ENCODE results near the gene ADAM12. TPM values are rescaled to one million over a fixed set of nuclear protein-coding genes. Genes with fewer than 3 reads are reported as not detected.

ADAM12 gene
- total RNA-seq, 4 donors from 2014 or later, result under 0.01 to 1.3 (median 1.0) TPM

DNA sequence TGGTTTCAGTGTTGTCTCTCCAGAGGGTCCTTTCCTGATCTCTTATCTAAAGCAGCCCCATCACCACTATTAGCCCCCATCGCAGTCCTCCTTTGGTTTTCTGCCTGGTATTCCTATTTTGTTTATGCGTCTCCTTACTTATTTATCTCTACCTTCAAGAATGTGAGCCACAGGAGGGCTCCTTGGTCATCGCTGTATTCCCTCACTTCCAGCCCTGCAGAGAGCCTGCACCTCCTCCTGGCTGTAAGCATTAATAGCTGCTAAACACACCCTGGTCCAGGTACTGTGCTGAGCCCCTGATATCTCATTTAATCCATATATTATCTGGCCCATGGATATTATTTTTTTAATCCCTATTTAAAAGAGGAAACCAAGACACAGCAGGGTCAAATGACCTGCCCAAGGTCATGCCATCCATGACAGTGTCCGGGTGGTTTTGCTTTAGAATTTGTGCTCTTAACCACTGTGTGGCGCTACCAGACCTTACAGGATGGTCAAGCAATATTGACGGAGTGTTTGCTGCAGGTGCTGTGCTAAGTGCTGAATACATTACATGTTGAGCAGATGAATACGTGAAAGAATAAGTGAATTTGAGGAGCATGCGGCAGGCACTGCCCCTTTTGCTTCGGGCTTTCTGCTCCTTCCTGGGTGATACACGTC is 227.2 kb downstream of the ADAM12 start:
- TF ChIP-seq, protein P1, sequence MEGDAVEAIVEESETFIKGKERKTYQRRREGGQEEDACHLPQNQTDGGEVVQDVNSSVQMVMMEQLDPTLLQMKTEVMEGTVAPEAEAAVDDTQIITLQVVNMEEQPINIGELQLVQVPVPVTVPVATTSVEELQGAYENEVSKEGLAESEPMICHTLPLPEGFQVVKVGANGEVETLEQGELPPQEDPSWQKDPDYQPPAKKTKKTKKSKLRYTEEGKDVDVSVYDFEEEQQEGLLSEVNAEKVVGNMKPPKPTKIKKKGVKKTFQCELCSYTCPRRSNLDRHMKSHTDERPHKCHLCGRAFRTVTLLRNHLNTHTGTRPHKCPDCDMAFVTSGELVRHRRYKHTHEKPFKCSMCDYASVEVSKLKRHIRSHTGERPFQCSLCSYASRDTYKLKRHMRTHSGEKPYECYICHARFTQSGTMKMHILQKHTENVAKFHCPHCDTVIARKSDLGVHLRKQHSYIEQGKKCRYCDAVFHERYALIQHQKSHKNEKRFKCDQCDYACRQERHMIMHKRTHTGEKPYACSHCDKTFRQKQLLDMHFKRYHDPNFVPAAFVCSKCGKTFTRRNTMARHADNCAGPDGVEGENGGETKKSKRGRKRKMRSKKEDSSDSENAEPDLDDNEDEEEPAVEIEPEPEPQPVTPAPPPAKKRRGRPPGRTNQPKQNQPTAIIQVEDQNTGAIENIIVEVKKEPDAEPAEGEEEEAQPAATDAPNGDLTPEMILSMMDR (IDR thresholded peaks at IDR 0.05), result no peak
- intact Hi-C loops (cut with DNase I), result no loop called here
- WGBS, result 93% methylated on average over 10 of the region's 10 CpGs

GRCh38 chr10:126160571-126160970 is 227.7 kb downstream of the ADAM12 start:
- Histone ChIP-seq H3K27me3 (peaks cover 0 to 8% (median 0%) of the 10 kb centered on the region in 4 donors), H3K4me3 (no peak overlapping the region), H3K4me1 (no peaks in the 10 kb centered on the region), H3K36me3 (no peaks in the 10 kb centered on the region), H3K27ac (replicated peaks in 1 of 4) (no peak overlapping the region), H3K9me3 (no peaks in the 10 kb centered on the region)
- intact Hi-C loops (cut with DNase I), result no loop called here
- WGBS, result 64% methylated on average over 5 of the region's 5 CpGs
- no peak for DNase-seq (ENCODE audit: extremely low spot score)
- TF ChIP-seq, protein P1 (IDR thresholded peaks at IDR 0.05), result no peak
- TF ChIP-seq POLR2AphosphoS5 (IDR thresholded peaks at IDR 0.05), result no peak
- TF ChIP-seq POLR2A (IDR thresholded peaks at IDR 0.05; ENCODE audit: low read depth), result no peak
- TF ChIP-seq EP300 (IDR thresholded peaks at IDR 0.05), result no peak

More for the DNA sequence above, 227.2 kb downstream of the ADAM12 start:
- H3K27ac ChIP-seq (replicated peaks in 1 of 4), result no peak overlapping the region
- peaks cover 0 to 8% (median 0%) of the 10 kb centered on the region in 4 donors for H3K27me3 ChIP-seq
- no peaks in the 10 kb centered on the region for H3K36me3 ChIP-seq
- DNase-seq (ENCODE audit: extremely low spot score), result no peak
- H3K4me1 ChIP-seq, result no peaks in the 10 kb centered on the region
- no peaks in the 10 kb centered on the region for H3K9me3 ChIP-seq
- H3K4me3 ChIP-seq, result no peak overlapping the region

- WGBS, result 73% methylated on average over 20 of the region's 20 CpGs
- DNase-seq (ENCODE audit: extremely low spot score), result no peak
These were observed 230.0 kb downstream of the ADAM12 start for GRCh38 chr10:126158133-126158892.

DNA sequence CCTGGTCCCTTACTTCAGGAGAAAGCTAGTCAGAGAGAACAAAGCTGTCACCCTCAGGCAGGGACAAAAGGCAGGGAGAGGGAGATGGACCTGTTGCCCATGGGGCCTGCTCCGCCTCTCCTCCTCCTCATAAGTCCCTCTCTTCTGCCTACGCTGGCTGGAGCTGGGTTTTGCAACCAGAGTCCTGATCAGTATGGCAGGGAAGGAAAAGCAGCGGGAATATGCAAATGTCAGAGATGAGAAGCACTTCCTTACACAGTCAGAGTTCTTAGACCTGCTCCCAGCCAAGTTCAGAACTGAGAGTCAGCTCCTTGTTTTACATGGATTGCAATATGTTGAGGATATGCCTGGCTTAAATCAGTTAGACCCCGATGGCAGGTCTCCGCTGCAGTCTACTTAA is 231.1 kb downstream of the ADAM12 start:
- WGBS, result 73% methylated on average over 5 of the region's 5 CpGs
- intact Hi-C loops (cut with DNase I), result no loop called here

More at GRCh38 chr10:126158133-126158892, 230.0 kb downstream of the ADAM12 start:
- H3K4me1 ChIP-seq, result no peaks in the 10 kb centered on the region
- intact Hi-C loops (cut with DNase I), result no loop called here
- TF ChIP-seq POLR2A (IDR thresholded peaks at IDR 0.05; ENCODE audit: low read depth) (no peak), POLR2AphosphoS5 (IDR thresholded peaks at IDR 0.05) (no peak), EP300 (IDR thresholded peaks at IDR 0.05) (no peak)
- TF ChIP-seq, protein P1 (IDR thresholded peaks at IDR 0.05), result no peak
- H3K27ac ChIP-seq (replicated peaks in 1 of 4), result no peak overlapping the region
- H3K4me3 ChIP-seq, result no peak overlapping the region
- H3K9me3 ChIP-seq, result no peaks in the 10 kb centered on the region
- H3K27me3 ChIP-seq, result peaks cover 0 to 8% (median 0%) of the 10 kb centered on the region in 4 donors
- no peaks in the 10 kb centered on the region for H3K36me3 ChIP-seq

More for the DNA sequence above, 231.1 kb downstream of the ADAM12 start:
- TF ChIP-seq EP300 (IDR thresholded peaks at IDR 0.05), result no peak
- TF ChIP-seq POLR2AphosphoS5 (IDR thresholded peaks at IDR 0.05), result no peak
- TF ChIP-seq, protein P1 (IDR thresholded peaks at IDR 0.05), result no peak
- no peak for TF ChIP-seq POLR2A (IDR thresholded peaks at IDR 0.05; ENCODE audit: low read depth)
- H3K4me3 ChIP-seq, result no peak overlapping the region
- no peaks in the 10 kb centered on the region for H3K9me3 ChIP-seq
- H3K27ac ChIP-seq (replicated peaks in 1 of 4), result no peak overlapping the region
- no peak for DNase-seq (ENCODE audit: extremely low spot score)
- H3K36me3 ChIP-seq, result no peaks in the 10 kb centered on the region
- H3K4me1 ChIP-seq, result no peaks in the 10 kb centered on the region
- H3K27me3 ChIP-seq, result peaks cover 0 to 8% (median 0%) of the 10 kb centered on the region in 4 donors
